ENCODE data around the gene KCTD19.

Gene KCTD19

DNA sequence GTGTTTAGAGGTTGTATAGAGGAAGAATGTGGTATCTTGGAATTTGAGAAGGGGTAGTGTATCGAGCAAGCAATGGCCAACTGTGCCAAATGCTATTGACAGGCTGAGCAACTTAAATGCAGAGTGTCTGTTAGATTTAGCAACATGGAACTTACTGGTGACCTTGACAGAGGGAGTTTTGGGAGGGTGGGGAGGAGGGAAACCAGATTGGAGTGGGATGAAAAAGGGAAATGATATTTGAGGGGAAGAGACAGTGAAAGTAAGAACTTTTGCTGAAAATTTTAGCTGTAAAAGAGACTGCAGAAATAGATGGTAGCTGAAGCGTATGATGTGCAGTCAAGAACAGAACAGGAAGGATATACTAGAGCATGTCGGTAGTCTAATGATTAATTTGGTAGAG, 1.2 kb upstream of the KCTD19 start:
- TF ChIP-seq, protein P1, sequence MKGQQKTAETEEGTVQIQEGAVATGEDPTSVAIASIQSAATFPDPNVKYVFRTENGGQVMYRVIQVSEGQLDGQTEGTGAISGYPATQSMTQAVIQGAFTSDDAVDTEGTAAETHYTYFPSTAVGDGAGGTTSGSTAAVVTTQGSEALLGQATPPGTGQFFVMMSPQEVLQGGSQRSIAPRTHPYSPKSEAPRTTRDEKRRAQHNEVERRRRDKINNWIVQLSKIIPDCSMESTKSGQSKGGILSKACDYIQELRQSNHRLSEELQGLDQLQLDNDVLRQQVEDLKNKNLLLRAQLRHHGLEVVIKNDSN (IDR thresholded peaks at IDR 0.05): no peak
- TF ChIP-seq TAF1 (IDR thresholded peaks at IDR 0.05; ENCODE audit: low read depth) (no peak), NFIC (IDR thresholded peaks at IDR 0.05) (no peak), EGR1 (IDR thresholded peaks at IDR 0.05) (no peak), TCF12 (IDR thresholded peaks at IDR 0.05; ENCODE audit: low read depth) (no peak), RAD21 (IDR thresholded peaks at IDR 0.05; ENCODE audit: low read depth) (no peak)

- TF ChIP-seq CREB1 (IDR thresholded peaks at IDR 0.05; ENCODE audit: low read depth): no peak
- no peak for TF ChIP-seq EGR1 (IDR thresholded peaks at IDR 0.05)
- no peak for TF ChIP-seq TCF12 (IDR thresholded peaks at IDR 0.05; ENCODE audit: low read depth)
Measured at GRCh38 chr16:67326115-67326471, 448 bp downstream of the KCTD19 start.

DNA sequence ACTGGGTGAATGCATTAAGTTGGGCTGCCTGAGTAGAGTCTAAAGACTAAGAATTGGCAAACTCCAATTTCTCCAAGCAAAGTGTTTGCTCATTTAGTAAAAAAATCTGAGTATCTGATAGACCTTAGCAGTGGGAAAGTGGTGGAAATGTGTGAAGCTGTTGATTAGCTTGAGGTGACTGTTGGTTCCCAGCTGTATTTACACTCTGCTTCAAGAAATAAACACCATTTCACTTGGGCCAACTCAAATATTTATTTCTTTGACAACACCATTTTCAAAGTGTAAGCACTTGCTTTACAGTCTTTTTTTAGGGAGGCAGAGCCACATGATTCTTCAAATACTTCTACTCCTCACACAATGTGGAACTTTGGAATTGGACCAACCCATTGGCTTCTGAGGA, 8.7 kb downstream of the KCTD19 start:
- TF ChIP-seq ZBTB7A (IDR thresholded peaks at IDR 0.05; ENCODE audit: low read depth) (no peak), YY1 (IDR thresholded peaks at IDR 0.05; ENCODE audit: low read depth) (no peak), EP300 (IDR thresholded peaks at IDR 0.05; ENCODE audit: borderline replicate concordance) (no peak), CEBPB (IDR thresholded peaks at IDR 0.05) (no peak), FOXM1 (IDR thresholded peaks at IDR 0.05; ENCODE audit: borderline replicate concordance, low read depth) (no peak), RAD21 (IDR thresholded peaks at IDR 0.05; ENCODE audit: low read depth) (no peak), TAF1 (IDR thresholded peaks at IDR 0.05; ENCODE audit: low read depth) (no peak), TEAD4 (IDR thresholded peaks at IDR 0.05) (no peak), REST (IDR thresholded peaks at IDR 0.05; ENCODE audit: low read depth) (no peak), EGR1 (IDR thresholded peaks at IDR 0.05) (no peak), MAX (IDR thresholded peaks at IDR 0.05) (no peak), CREB1 (IDR thresholded peaks at IDR 0.05; ENCODE audit: low read depth) (no peak), NFIC (IDR thresholded peaks at IDR 0.05) (no peak), TCF12 (IDR thresholded peaks at IDR 0.05; ENCODE audit: low read depth) (no peak)
- TF ChIP-seq, protein P1 (IDR thresholded peaks at IDR 0.05): no peak

DNA sequence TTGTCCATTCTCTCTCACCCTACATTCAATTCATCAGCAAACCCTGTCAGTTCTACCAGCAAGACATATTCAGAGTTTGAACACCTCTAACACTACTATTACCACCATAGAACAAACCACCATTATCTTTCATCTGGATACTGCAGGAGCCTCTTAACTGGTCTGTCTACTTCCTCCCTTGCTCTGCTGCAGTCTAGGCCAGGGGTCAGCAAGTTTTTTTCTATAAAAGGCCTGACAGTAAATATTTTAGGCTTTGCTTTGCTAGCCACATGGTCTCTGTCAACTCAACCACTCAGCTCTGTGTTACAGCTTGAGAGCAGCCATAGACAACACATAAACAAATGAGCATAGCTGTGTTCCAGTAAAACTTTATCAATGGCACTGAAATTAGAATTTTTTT, 13.8 kb downstream of the KCTD19 start:
- no peak for TF ChIP-seq FOXM1 (IDR thresholded peaks at IDR 0.05; ENCODE audit: borderline replicate concordance, low read depth)
- TF ChIP-seq ZBTB7A (IDR thresholded peaks at IDR 0.05; ENCODE audit: low read depth): no peak
- no peak for TF ChIP-seq MAX (IDR thresholded peaks at IDR 0.05)
- no peak for TF ChIP-seq TEAD4 (IDR thresholded peaks at IDR 0.05)
- no peak for TF ChIP-seq TCF12 (IDR thresholded peaks at IDR 0.05; ENCODE audit: low read depth)
- no peak for TF ChIP-seq EP300 (IDR thresholded peaks at IDR 0.05; ENCODE audit: borderline replicate concordance)
- TF ChIP-seq NFIC (IDR thresholded peaks at IDR 0.05): no peak
- TF ChIP-seq CEBPB (IDR thresholded peaks at IDR 0.05): no peak
- TF ChIP-seq YY1 (IDR thresholded peaks at IDR 0.05; ENCODE audit: low read depth): no peak
- no peak for TF ChIP-seq EGR1 (IDR thresholded peaks at IDR 0.05)
- no peak for TF ChIP-seq TAF1 (IDR thresholded peaks at IDR 0.05; ENCODE audit: low read depth)
- TF ChIP-seq RAD21 (IDR thresholded peaks at IDR 0.05; ENCODE audit: low read depth): no peak
- no peak for TF ChIP-seq CREB1 (IDR thresholded peaks at IDR 0.05; ENCODE audit: low read depth)
- TF ChIP-seq, protein P1 (IDR thresholded peaks at IDR 0.05): no peak
- TF ChIP-seq REST (IDR thresholded peaks at IDR 0.05; ENCODE audit: low read depth): no peak

GRCh38 chr16:67311607-67312488, 14.7 kb downstream of the KCTD19 start:
- TF ChIP-seq FOXM1 (IDR thresholded peaks at IDR 0.05; ENCODE audit: borderline replicate concordance, low read depth) (no peak), TEAD4 (IDR thresholded peaks at IDR 0.05) (peak; percentile 16; the same call in 1 of the 2 replicates), TCF12 (IDR thresholded peaks at IDR 0.05; ENCODE audit: low read depth) (0 out of 2 replicates have a peak, but pooled peaks have one; percentile 20), NFIC (IDR thresholded peaks at IDR 0.05) (peak; percentile 23; the same call in 1 of the 2 replicates), CREB1 (IDR thresholded peaks at IDR 0.05; ENCODE audit: low read depth) (peak; percentile 56), EP300 (IDR thresholded peaks at IDR 0.05; ENCODE audit: borderline replicate concordance) (peak; percentile 23; the same call in 1 of the 2 replicates)

Measured in Ishikawa (cell line).